ENCODE measurements around the gene SORL1.

Gene SORL1

DNA sequence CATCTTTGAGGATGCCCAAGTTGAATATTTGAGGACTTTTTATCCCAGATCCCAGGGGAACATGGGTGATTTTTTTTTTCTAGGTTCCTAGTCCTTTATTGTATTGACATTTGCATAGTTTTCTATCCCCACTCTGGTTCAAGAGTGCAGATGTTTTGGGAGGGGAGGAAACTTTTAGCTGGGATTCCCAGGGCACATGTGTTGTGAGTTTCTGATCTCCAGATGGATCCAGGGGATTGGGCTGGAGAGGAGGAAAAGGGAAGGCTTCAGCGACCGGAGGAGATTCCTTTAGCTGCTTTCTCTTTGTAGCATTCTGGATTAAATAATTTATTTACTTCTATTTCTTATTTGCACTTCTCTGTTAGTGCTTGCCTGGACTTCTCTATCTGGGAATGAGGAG lies 15.4 kb downstream of the SORL1 start:
- TF ChIP-seq, protein P1, sequence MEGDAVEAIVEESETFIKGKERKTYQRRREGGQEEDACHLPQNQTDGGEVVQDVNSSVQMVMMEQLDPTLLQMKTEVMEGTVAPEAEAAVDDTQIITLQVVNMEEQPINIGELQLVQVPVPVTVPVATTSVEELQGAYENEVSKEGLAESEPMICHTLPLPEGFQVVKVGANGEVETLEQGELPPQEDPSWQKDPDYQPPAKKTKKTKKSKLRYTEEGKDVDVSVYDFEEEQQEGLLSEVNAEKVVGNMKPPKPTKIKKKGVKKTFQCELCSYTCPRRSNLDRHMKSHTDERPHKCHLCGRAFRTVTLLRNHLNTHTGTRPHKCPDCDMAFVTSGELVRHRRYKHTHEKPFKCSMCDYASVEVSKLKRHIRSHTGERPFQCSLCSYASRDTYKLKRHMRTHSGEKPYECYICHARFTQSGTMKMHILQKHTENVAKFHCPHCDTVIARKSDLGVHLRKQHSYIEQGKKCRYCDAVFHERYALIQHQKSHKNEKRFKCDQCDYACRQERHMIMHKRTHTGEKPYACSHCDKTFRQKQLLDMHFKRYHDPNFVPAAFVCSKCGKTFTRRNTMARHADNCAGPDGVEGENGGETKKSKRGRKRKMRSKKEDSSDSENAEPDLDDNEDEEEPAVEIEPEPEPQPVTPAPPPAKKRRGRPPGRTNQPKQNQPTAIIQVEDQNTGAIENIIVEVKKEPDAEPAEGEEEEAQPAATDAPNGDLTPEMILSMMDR (IDR thresholded peaks at IDR 0.05), result no peak

DNA sequence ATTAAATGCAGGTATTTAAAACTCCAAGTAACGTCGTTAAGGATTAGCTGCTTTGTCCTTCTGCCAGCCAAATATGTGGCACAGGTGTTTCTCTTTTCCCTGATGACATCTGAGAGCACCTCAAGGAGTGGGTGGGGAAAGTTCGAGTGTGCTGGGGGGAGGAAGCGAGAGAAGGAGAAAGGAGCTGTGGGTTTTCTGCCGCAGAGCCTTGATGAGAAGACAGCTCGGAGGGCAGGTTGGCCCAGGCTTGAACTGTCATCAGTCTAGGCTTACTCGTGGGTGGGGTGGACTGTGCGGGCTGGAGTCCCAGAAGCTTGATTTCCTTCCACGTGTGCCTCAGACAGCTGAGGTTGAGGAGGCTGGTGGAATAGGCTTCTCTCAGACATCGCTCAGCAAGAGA lies 15.9 kb downstream of the SORL1 start:
- TF ChIP-seq, protein P1 (IDR thresholded peaks at IDR 0.05), result no peak

DNA sequence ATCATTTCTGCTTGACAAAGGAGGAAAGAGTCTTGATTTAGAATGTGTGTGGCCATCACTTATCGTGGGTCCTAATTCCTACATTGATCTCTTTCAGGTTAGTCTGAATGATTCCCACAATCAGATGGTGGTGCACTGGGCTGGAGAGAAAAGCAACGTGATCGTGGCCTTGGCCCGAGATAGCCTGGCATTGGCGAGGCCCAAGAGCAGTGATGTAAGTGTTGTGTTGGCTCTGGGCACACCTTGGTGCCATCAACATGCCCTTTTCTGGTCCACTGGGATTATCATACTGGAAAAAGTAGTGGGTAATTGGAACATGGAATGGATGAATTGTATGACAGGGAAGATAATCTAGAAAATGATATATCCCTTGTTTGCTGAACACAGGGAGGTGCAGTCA lies 17.8 kb downstream of the SORL1 start:
- TF ChIP-seq, protein P1 (IDR thresholded peaks at IDR 0.05), result no peak

DNA sequence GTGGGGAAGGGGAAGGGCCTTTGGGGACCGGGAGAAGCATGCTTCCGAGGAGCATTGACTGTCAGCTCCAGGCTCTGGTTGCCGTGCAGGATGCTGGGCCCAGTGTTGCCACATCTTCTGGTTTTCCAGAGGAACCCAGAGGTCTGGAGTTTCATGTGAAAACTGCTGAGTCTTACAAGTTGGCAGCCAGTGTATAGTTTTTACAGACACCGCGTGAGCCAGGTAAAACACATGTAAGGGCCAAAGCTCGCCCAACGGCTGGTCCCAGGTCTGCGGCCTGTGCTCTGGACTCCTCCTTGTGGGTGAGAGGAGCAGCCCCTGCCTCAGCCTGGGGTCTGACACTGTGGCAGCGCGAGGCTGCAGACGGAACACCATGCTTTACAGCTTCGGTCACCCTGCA lies 19.1 kb downstream of the SORL1 start:
- TF ChIP-seq, protein P1 (IDR thresholded peaks at IDR 0.05), result no peak

DNA sequence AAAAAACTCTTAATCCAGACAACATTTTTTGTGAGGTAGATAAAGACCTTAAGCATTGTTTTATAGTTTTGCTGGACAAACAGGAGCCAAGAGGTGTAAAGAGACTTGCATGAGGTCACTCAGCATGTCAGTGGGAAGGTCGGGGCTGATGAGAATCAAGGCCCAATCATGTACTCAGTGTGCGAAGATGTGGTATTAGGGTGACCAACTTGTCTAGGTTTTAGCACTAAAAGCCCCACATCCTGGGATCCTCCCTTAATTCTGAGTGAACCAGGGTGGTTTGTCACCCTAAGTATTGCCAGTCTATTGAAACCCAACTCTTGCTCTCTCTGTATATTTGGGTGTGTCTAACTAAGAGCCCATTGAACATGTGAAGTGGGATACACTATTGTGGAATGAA lies 20.2 kb downstream of the SORL1 start:
- TF ChIP-seq, protein P1 (IDR thresholded peaks at IDR 0.05), result no peak

DNA sequence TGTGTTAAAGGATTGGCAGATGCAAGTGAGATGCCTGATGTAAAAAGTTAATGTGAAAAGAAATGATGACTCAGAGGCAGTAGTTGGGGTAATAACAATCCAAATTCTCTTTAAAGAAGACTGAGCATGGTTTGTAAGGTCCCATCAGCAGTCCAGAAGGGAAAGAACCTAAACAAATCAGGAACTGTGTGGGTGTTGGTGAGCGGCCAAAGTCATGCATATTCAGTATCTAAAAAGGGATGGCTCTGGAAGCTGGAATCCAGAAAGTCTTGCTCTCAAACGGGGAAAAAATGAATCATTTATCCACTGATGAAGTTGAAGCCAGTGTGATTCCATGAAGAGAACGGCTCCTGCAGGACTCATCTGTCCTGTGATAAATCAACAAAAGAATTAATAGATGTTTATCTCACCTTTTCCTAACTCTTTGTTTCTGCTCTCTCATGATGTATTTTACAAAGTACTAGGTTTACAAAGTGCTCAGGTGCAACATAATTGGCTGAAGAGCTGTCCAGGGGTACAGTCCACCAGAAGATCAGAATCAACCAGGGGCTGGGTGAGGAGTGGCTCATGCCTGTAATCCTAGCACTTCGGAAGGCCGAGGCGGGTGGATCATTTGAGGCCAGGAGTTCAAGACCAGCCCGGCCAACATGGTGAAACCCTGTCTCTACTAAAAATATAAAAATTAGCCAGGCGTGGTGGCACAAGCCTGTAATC lies 21.1 kb downstream of the SORL1 start:
- TF ChIP-seq, protein P1 (IDR thresholded peaks at IDR 0.05), result no peak

DNA sequence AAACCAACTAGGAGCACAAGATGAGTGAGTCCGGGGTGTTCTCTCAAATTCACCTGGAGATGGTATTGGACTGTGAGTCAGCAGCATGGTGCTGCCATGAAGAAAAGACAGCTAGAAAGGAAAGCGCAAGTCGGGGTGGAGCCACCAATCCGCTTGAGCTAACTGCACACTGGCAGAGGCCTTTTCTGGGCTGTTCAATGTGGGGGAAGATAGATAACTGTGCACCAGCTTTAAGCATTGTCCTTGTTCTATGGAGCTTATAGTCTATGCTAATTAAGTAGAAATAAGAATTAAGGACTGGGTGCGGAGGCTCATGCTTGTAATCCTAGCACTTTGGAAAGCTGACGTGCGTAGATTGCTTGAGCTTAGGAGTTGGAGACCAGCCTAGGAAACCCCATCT lies 22.6 kb downstream of the SORL1 start:
- TF ChIP-seq, protein P1 (IDR thresholded peaks at IDR 0.05), result no peak
